ENCODE data around the gene RPS6KA1. TPM values are rescaled to one million over a fixed set of nuclear protein-coding genes. Genes with fewer than 3 reads are reported as not detected.

The RPS6KA1 gene
- total and polyA plus RNA-seq, 7 donors = 0.88 to 3.0 (median 2.5) TPM

GRCh38 chr1:26597629-26598039, 68.1 kb downstream of the RPS6KA1 start:
- peak in 2 of 4 donors; percentile 49 to 52 for ATAC-seq
- no peaks in the 10 kb centered on the region for H3K36me3 ChIP-seq (ENCODE audit: insufficient read depth in 1 of 2, low read depth in 1 of 2)
- 3 to 9% (median 6%) methylated on average over 2 of the region's 2 CpGs for WGBS, 3 donors

GRCh38 chr1:26598890-26599289, 69.3 kb downstream of the RPS6KA1 start:
- H3K27me3 ChIP-seq (ENCODE audit: insufficient read depth in 3 of 3, low read length in 2 of 3) = no peaks in the 10 kb centered on the region
- no peaks in the 10 kb centered on the region for H3K36me3 ChIP-seq (ENCODE audit: insufficient read depth in 1 of 2, low read depth in 1 of 2)
- no peak for ATAC-seq
- H3K27ac ChIP-seq = no peak overlapping the region
- 40 to 54% (median 44%) methylated on average over 3 of the region's 3 CpGs for WGBS, 3 donors
- DNase-seq = no peak
- no peak for TF ChIP-seq CTCF (IDR thresholded peaks at IDR 0.05)
- intact Hi-C loops (cut with DNase I) = no loop called here
- no peak overlapping the region for H3K4me3 ChIP-seq
- peaks cover 6% of the 10 kb centered on the region for H3K4me1 ChIP-seq
- H3K9me3 ChIP-seq = no peaks in the 10 kb centered on the region

More at GRCh38 chr1:26597629-26598039, 68.1 kb downstream of the RPS6KA1 start:
- intact Hi-C loops (cut with DNase I) = no loop called here
- Histone ChIP-seq H3K9me3 (no peaks in the 10 kb centered on the region), H3K27ac (no peak overlapping the region), H3K4me3 (no peak overlapping the region), H3K27me3 (ENCODE audit: insufficient read depth in 3 of 3, low read length in 2 of 3) (no peaks in the 10 kb centered on the region), H3K4me1 (peaks cover 5% of the 10 kb centered on the region)
- DNase-seq = no peak
- TF ChIP-seq CTCF (IDR thresholded peaks at IDR 0.05) = peak; percentile 76

- ATAC-seq (peak; percentile 54 to 83 (median 64)), DNase-seq (no peak)
- Histone ChIP-seq H3K9me3 (no peaks in the 10 kb centered on the region), H3K36me3 (ENCODE audit: insufficient read depth in 1 of 2, low read depth in 1 of 2) (no peaks in the 10 kb centered on the region), H3K4me3 (no peak overlapping the region), H3K27me3 (ENCODE audit: insufficient read depth in 3 of 3, low read length in 2 of 3) (no peaks in the 10 kb centered on the region), H3K27ac (no peak overlapping the region), H3K4me1 (peaks cover 6% of the 10 kb centered on the region)
- intact Hi-C loops (cut with DNase I) = loop anchor here (1.0 to 5.0 kb wide), 3 partner anchors 74 to 275 kb away; no protein-coding TSS in a partner anchor
- TF ChIP-seq CTCF (IDR thresholded peaks at IDR 0.05) = peak; percentile 91
- 0 to 2% (median 1%) methylated on average over 2 of the region's 2 CpGs for WGBS, 3 donors
These were observed 72.9 kb downstream of the RPS6KA1 start for GRCh38 chr1:26602378-26602959.

- DNase-seq = no peak
- ATAC-seq = no peak
- H3K27ac ChIP-seq = no peak overlapping the region
- no peak for TF ChIP-seq CTCF (IDR thresholded peaks at IDR 0.05)
- no peak overlapping the region for H3K4me3 ChIP-seq
- H3K9me3 ChIP-seq = no peaks in the 10 kb centered on the region
- H3K4me1 ChIP-seq = peaks cover 6% of the 10 kb centered on the region
- no peaks in the 10 kb centered on the region for H3K27me3 ChIP-seq (ENCODE audit: insufficient read depth in 3 of 3, low read length in 2 of 3)
- H3K36me3 ChIP-seq (ENCODE audit: insufficient read depth in 1 of 2, low read depth in 1 of 2) = no peaks in the 10 kb centered on the region
- intact Hi-C loops (cut with DNase I) = loop anchor here (2.0 to 5.0 kb wide), 2 partner anchors 73 to 273 kb away; no protein-coding TSS in a partner anchor
- WGBS, 3 donors = 69 to 76% (median 71%) methylated on average over 4 of the region's 4 CpGs
These were observed 74.3 kb downstream of the RPS6KA1 start for GRCh38 chr1:26603856-26604255.

- H3K36me3 ChIP-seq (ENCODE audit: insufficient read depth in 1 of 2, low read depth in 1 of 2) = no peaks in the 10 kb centered on the region
- peaks cover 5% of the 10 kb centered on the region for H3K4me1 ChIP-seq
- no peak overlapping the region for H3K27ac ChIP-seq
- no peak for TF ChIP-seq CTCF (IDR thresholded peaks at IDR 0.05)
- WGBS, 3 donors = 35 to 61% (median 38%) methylated on average over 3 of the region's 3 CpGs
- no peak overlapping the region for H3K4me3 ChIP-seq
- intact Hi-C loops (cut with DNase I) = no loop called here
- no peak for DNase-seq
- ATAC-seq = no peak
- H3K27me3 ChIP-seq (ENCODE audit: insufficient read depth in 3 of 3, low read length in 2 of 3) = peaks cover 0 to 1% (median 0%) of the 10 kb centered on the region in 3 donors
- no peaks in the 10 kb centered on the region for H3K9me3 ChIP-seq
These were observed 77.6 kb downstream of the RPS6KA1 start for GRCh38 chr1:26607186-26607585.

Measured in psoas muscle (tissue), 8 donors.